Measurements from ENCODE around the gene RPTOR. TPM values are rescaled to one million over a fixed set of nuclear protein-coding genes. Genes with fewer than 3 reads are reported as not detected.

Gene RPTOR
- total RNA-seq, 6 donors from 2014 or later: 26.8 to 109 (median 36.8) TPM

GRCh38 chr17:80561541-80562114 lies 17.0 kb downstream of the RPTOR start:
- Histone ChIP-seq H3K9me3 (no peaks in the 10 kb centered on the region), H3K27me3 (no peaks in the 10 kb centered on the region), H3K4me3 (no peak overlapping the region), H3K27ac (no peak overlapping the region), H3K4me1 (peaks cover 0 to 14% (median 9%) of the 10 kb centered on the region in 4 donors), H3K36me3 (no peaks in the 10 kb centered on the region)
- DNase-seq: no peak
- TF ChIP-seq POLR2A (IDR thresholded peaks at IDR 0.05) (no peak), EP300 (IDR thresholded peaks at IDR 0.05) (no peak), POLR2AphosphoS5 (IDR thresholded peaks at IDR 0.05) (no peak), CTCF (IDR thresholded peaks at IDR 0.05) (no peak)
- ATAC-seq (ENCODE audit: low FRiP score in 2 of 2): no peak
- WGBS, 2 donors: 92 to 96% methylated on average over 4 of the region's 4 CpGs

GRCh38 chr17:80564545-80564944 lies 19.9 kb downstream of the RPTOR start:
- Histone ChIP-seq H3K4me3 (no peak overlapping the region), H3K27ac (no peak overlapping the region), H3K4me1 (peaks cover 0 to 14% (median 9%) of the 10 kb centered on the region in 4 donors), H3K9me3 (no peaks in the 10 kb centered on the region), H3K27me3 (no peaks in the 10 kb centered on the region), H3K36me3 (no peaks in the 10 kb centered on the region)
- ATAC-seq (ENCODE audit: low FRiP score in 2 of 2) (no peak), DNase-seq (no peak)
- WGBS, 2 donors: 66 to 74% methylated on average over 5 of the region's 5 CpGs
- TF ChIP-seq EP300 (IDR thresholded peaks at IDR 0.05) (no peak), POLR2AphosphoS5 (IDR thresholded peaks at IDR 0.05) (no peak), POLR2A (IDR thresholded peaks at IDR 0.05) (no peak), CTCF (IDR thresholded peaks at IDR 0.05) (no peak)

- no peak overlapping the region for H3K4me3 ChIP-seq
- TF ChIP-seq POLR2A (IDR thresholded peaks at IDR 0.05): no peak
- no peak for TF ChIP-seq CTCF (IDR thresholded peaks at IDR 0.05)
- DNase-seq: peak in 1 of 2 donors; percentile 37
- no peaks in the 10 kb centered on the region for H3K36me3 ChIP-seq
- H3K4me1 ChIP-seq: peaks cover 0 to 14% (median 9%) of the 10 kb centered on the region in 4 donors
- H3K9me3 ChIP-seq: no peaks in the 10 kb centered on the region
- peak; percentile 40 to 72 for ATAC-seq (ENCODE audit: low FRiP score in 2 of 2)
- H3K27ac ChIP-seq: no peak overlapping the region
- no peaks in the 10 kb centered on the region for H3K27me3 ChIP-seq
- WGBS, 2 donors: 86 to 87% methylated on average over 12 of the region's 12 CpGs
Measured at GRCh38 chr17:80565343-80566053, 20.9 kb downstream of the RPTOR start.

- Histone ChIP-seq H3K4me3 (no peak overlapping the region), H3K27ac (no peak overlapping the region), H3K27me3 (no peaks in the 10 kb centered on the region), H3K9me3 (no peaks in the 10 kb centered on the region), H3K36me3 (no peaks in the 10 kb centered on the region), H3K4me1 (peaks cover 0 to 14% (median 9%) of the 10 kb centered on the region in 4 donors)
- no peak for ATAC-seq (ENCODE audit: low FRiP score in 2 of 2)
- DNase-seq: no peak
- WGBS, 2 donors: 82 to 83% methylated on average over 5 of the region's 5 CpGs
- TF ChIP-seq EP300 (IDR thresholded peaks at IDR 0.05) (no peak), CTCF (IDR thresholded peaks at IDR 0.05) (no peak)
Measured at GRCh38 chr17:80566054-80566400, 21.4 kb downstream of the RPTOR start.

GRCh38 chr17:80568246-80568645 lies 23.6 kb downstream of the RPTOR start:
- H3K36me3 ChIP-seq: no peaks in the 10 kb centered on the region
- no peak overlapping the region for H3K4me3 ChIP-seq
- ATAC-seq (ENCODE audit: low FRiP score in 2 of 2): no peak
- peaks cover 0 to 14% (median 9%) of the 10 kb centered on the region in 4 donors for H3K4me1 ChIP-seq
- no peak for DNase-seq
- H3K27me3 ChIP-seq: no peaks in the 10 kb centered on the region
- H3K9me3 ChIP-seq: no peaks in the 10 kb centered on the region
- no peak overlapping the region for H3K27ac ChIP-seq
- TF ChIP-seq POLR2A (IDR thresholded peaks at IDR 0.05) (no peak), CTCF (IDR thresholded peaks at IDR 0.05) (no peak), POLR2AphosphoS5 (IDR thresholded peaks at IDR 0.05) (no peak), EP300 (IDR thresholded peaks at IDR 0.05) (no peak)

All from upper lobe of left lung (tissue), 6 donors.